ENCODE data around the gene SDK1. TPM values are rescaled to one million over a fixed set of nuclear protein-coding genes. Genes with fewer than 3 reads are reported as not detected.
A peak's percentile ranks its signal among the peaks of the same experiment; 100 is the strongest.
"Not testable (repeated sequence)": the region's sequence is repeated elsewhere in the genome, so short reads cannot be mapped to it uniquely, and the experiment has no call there.

Gene SDK1
- total RNA-seq, 1 donor from 2014 or later: 10.4 TPM

GRCh38 chr7:3748389-3748788, 447.3 kb downstream of the SDK1 start:
- Histone ChIP-seq H3K4me1 (no peaks in the 10 kb centered on the region), H3K27me3 (no peaks in the 10 kb centered on the region), H3K27ac (no peak overlapping the region), H3K36me3 (no peaks in the 10 kb centered on the region), H3K9me3 (no peaks in the 10 kb centered on the region), H3K4me3 (no peak overlapping the region)
- DNase-seq: no peak
- intact Hi-C loops (cut with DNase I): no loop called here
- no peak for ATAC-seq
- no peak for TF ChIP-seq CTCF (IDR thresholded peaks at IDR 0.05)

GRCh38 chr7:3753868-3754267, 452.8 kb downstream of the SDK1 start:
- no peak for TF ChIP-seq CTCF (IDR thresholded peaks at IDR 0.05)
- DNase-seq (no peak), ATAC-seq (no peak)
- no peaks in the 10 kb centered on the region for H3K9me3 ChIP-seq
- H3K27ac ChIP-seq: peak overlapping the region; percentile 44
- H3K27me3 ChIP-seq: no peaks in the 10 kb centered on the region
- H3K4me1 ChIP-seq: no peaks in the 10 kb centered on the region
- no peak overlapping the region for H3K4me3 ChIP-seq
- no peaks in the 10 kb centered on the region for H3K36me3 ChIP-seq
- intact Hi-C loops (cut with DNase I): no loop called here

GRCh38 chr7:3754493-3755341, 453.7 kb downstream of the SDK1 start:
- no peaks in the 10 kb centered on the region for H3K9me3 ChIP-seq
- H3K36me3 ChIP-seq: no peaks in the 10 kb centered on the region
- H3K4me3 ChIP-seq: no peak overlapping the region
- peak overlapping the region; percentile 44 for H3K27ac ChIP-seq
- H3K27me3 ChIP-seq: no peaks in the 10 kb centered on the region
- ATAC-seq (peak; percentile 43), DNase-seq (no peak)
- no peaks in the 10 kb centered on the region for H3K4me1 ChIP-seq
- intact Hi-C loops (cut with DNase I): no loop called here
- no peak for TF ChIP-seq CTCF (IDR thresholded peaks at IDR 0.05)

GRCh38 chr7:3755778-3756453, 454.9 kb downstream of the SDK1 start:
- DNase-seq; intact Hi-C loops (cut with DNase I): not testable (repeated sequence)

GRCh38 chr7:3757059-3757458, 456.0 kb downstream of the SDK1 start:
- H3K9me3 ChIP-seq: no peaks in the 10 kb centered on the region
- no peak overlapping the region for H3K27ac ChIP-seq
- intact Hi-C loops (cut with DNase I): no loop called here
- no peak overlapping the region for H3K4me3 ChIP-seq
- DNase-seq (no peak), ATAC-seq (no peak)
- H3K4me1 ChIP-seq: no peaks in the 10 kb centered on the region
- H3K36me3 ChIP-seq: no peaks in the 10 kb centered on the region
- no peak for TF ChIP-seq CTCF (IDR thresholded peaks at IDR 0.05)
- H3K27me3 ChIP-seq: no peaks in the 10 kb centered on the region

More at GRCh38 chr7:3755778-3756453, 454.9 kb downstream of the SDK1 start:
- not testable (repeated sequence) for H3K27ac ChIP-seq, H3K4me1 ChIP-seq, H3K27me3 ChIP-seq, H3K4me3 ChIP-seq, H3K36me3 ChIP-seq, ATAC-seq, H3K9me3 ChIP-seq

- Histone ChIP-seq H3K27ac (no peak overlapping the region), H3K27me3 (no peaks in the 10 kb centered on the region), H3K4me3 (no peak overlapping the region), H3K4me1 (no peaks in the 10 kb centered on the region), H3K36me3 (no peaks in the 10 kb centered on the region), H3K9me3 (no peaks in the 10 kb centered on the region)
- intact Hi-C loops (cut with DNase I): no loop called here
- no peak for DNase-seq
- TF ChIP-seq CTCF (IDR thresholded peaks at IDR 0.05): no peak
- no peak for ATAC-seq
Measured at GRCh38 chr7:3760651-3761050, 459.6 kb downstream of the SDK1 start.

Measured in upper lobe of right lung (tissue), 1 donor.